AG10803 (cell line): ENCODE results near the gene LSM7.
"Not testable (repeated sequence)": the region's sequence is repeated elsewhere in the genome, so short reads cannot be mapped to it uniquely, and the experiment has no call there.

Experiments
- DNase-seq: peaks from one replicate; pipeline ENCODE4 v3.0.0; 2010; ENCODE audit warnings: low read depth
- H3K4me3 ChIP-seq: 2 replicates; pipeline ENCODE4 v1.5.1; 2011; ENCODE audit warnings: mild to moderate bottlenecking, low read length, control low read depth
- TF ChIP-seq, protein P1 (sequence below): conservative IDR thresholded peaks from 2 replicates; pipeline ENCODE4 v1.5.1; 2011; ENCODE audit warnings: mild to moderate bottlenecking, low read length, control low read depth, inconsistent platforms

The LSM7 gene

DNA sequence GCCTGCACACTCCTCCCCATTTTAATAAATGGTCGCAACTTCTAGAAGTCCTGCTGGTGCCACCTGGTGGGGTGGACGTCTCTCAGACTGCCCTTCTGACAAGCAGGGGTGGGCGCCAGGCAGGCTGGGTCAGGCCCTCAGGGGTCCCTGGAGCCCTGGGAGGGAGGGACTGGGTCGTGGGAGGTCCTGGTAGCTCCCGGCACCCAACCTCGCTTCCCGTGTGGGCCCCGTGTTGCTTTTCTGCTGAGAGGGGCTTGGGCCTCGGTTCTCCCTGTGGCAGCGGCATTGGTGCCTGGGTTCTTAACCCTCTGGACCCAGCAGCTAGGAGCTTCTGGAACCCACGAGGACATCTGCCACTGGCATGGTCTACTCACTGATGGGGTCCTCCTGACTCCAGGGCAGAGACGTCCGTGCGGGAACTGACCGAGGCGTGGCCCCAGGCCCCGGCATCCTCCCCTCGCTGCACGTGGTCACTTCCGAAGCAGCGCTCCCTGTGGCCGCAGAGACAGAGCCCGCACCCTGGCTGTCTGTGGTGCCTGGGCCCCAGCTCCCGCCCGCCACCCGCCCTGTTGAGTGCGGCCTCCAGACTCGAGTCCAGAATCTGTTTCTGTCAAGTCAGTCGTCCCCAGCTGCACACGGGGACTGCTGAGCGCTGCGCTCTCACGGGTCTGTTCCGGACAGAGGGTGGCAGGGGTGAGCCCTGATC lies 25.7 kb upstream of the LSM7 start:
- no peak overlapping the region for H3K4me3 ChIP-seq
- TF ChIP-seq, protein P1, sequence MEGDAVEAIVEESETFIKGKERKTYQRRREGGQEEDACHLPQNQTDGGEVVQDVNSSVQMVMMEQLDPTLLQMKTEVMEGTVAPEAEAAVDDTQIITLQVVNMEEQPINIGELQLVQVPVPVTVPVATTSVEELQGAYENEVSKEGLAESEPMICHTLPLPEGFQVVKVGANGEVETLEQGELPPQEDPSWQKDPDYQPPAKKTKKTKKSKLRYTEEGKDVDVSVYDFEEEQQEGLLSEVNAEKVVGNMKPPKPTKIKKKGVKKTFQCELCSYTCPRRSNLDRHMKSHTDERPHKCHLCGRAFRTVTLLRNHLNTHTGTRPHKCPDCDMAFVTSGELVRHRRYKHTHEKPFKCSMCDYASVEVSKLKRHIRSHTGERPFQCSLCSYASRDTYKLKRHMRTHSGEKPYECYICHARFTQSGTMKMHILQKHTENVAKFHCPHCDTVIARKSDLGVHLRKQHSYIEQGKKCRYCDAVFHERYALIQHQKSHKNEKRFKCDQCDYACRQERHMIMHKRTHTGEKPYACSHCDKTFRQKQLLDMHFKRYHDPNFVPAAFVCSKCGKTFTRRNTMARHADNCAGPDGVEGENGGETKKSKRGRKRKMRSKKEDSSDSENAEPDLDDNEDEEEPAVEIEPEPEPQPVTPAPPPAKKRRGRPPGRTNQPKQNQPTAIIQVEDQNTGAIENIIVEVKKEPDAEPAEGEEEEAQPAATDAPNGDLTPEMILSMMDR = no peak
- no peak for DNase-seq

DNA sequence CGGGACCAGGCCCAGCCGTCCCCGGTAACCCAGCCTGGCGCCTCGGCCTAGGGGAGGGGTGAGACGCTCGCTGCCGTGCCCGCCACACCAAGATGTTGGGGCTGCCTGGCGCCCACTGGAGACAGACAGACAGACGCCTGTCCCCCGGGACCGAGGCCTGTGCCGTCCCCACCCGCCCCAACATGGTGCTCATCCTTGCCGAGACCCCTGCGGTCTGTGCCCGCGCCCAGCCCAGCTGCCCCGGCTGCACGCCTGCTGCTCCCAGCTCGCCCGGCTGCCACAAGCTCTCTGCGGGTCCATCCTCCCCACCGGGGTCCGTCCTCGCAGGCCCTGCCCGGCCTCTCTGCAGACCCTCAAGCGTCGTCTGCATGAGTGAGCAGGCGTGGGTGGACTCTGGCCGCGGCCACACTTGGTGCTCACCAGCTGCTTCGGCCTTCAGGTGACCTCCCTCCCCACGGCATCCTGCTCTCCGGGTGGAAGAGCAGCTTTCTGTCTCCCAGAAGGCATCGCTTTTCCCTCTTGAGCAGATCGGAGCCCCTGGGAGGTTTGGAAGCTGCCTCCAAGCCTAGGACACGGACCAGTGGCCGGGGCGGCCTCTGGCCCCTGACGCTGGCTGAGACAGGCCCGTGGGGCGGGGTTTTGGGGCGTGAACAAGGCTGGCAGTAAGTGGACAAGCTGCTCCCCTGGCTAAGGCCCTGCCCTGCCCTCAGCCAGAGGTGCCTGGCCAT lies 24.9 kb upstream of the LSM7 start:
- no peak overlapping the region for H3K4me3 ChIP-seq
- TF ChIP-seq, protein P1 = no peak
- no peak for DNase-seq

DNA sequence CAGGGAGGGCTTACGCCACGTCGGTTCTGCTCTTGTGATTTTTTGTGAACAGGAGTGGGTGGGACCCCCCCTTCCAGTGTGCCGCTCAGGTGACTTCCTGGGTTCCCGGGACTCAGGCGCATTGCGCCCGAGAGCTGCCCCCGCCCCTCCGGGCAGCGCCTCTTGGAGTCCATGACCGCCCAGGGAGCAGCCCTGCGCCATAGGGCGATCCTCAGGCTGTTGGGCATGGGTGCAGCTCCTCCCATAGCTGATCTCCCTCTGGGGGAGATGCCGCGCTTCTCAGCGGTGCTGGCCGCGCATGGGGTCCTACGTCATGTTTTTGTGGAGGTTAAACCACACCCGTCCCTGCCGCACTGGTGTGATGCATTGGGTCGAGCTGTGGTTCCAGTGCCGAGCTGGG lies 23.7 kb upstream of the LSM7 start:
- TF ChIP-seq, protein P1 = no peak
- no peak for DNase-seq
- H3K4me3 ChIP-seq = no peak overlapping the region

DNA sequence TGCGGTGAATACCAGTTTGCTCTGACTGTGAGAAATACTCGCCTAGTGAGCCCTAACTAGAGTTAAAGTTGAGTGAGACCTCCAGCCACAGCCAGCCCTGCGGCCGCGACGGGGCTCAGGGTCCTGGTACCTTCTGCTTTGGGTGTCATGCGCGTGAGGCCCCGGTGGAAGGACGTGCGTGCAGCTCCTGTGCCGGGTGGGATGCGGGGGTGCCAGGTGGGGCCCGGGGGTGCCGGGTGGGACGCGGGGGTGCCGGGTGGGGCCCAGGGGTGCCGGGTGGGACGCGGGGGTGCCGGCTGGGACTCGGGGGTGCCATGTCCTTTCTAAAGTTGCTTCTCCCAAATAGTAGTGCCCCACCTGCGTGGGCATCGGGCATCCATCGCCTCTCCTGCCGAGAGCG lies 23.2 kb upstream of the LSM7 start:
- no peak overlapping the region for H3K4me3 ChIP-seq
- TF ChIP-seq, protein P1 = no peak
- DNase-seq = no peak

DNA sequence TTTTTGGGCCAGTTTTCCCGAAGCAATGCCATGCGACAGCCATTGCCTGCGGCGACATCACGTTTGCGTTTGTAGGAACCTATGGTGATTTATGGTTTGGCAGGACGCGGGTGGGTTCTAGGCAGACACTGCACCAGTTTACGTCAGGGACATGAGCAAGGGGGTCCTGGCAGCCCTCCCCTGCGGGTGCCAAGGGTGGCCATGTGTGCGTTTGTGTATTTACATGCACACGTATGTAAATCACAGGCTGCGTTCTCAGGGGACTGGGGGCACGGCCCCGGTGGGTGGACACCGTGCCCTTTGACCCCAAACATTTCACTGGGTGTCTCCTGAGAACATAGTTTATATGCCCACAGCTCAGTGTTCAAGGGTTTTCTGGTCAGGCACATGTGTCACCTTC lies 22.3 kb upstream of the LSM7 start:
- TF ChIP-seq, protein P1 = no peak
- no peak for DNase-seq
- H3K4me3 ChIP-seq = no peak overlapping the region

DNA sequence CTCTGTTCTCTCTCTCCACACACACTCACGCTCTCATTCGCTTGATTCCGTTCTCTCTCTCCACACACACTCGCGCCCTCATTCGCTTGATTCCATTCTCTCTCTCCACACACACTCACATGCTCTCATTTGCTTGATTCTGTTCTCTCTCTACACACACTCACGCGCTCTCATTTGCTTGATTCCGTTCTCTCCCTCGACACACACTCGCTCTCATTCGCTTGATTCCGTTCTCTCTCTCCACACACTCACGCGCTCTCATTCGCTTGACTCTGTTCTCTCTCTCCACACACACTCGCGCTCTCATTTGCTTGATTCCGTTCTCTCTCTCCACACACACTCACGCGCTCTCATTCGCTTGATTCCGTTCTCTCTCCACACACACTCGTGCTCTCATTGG lies 21.4 kb upstream of the LSM7 start:
- not testable (repeated sequence) for DNase-seq, H3K4me3 ChIP-seq

DNA sequence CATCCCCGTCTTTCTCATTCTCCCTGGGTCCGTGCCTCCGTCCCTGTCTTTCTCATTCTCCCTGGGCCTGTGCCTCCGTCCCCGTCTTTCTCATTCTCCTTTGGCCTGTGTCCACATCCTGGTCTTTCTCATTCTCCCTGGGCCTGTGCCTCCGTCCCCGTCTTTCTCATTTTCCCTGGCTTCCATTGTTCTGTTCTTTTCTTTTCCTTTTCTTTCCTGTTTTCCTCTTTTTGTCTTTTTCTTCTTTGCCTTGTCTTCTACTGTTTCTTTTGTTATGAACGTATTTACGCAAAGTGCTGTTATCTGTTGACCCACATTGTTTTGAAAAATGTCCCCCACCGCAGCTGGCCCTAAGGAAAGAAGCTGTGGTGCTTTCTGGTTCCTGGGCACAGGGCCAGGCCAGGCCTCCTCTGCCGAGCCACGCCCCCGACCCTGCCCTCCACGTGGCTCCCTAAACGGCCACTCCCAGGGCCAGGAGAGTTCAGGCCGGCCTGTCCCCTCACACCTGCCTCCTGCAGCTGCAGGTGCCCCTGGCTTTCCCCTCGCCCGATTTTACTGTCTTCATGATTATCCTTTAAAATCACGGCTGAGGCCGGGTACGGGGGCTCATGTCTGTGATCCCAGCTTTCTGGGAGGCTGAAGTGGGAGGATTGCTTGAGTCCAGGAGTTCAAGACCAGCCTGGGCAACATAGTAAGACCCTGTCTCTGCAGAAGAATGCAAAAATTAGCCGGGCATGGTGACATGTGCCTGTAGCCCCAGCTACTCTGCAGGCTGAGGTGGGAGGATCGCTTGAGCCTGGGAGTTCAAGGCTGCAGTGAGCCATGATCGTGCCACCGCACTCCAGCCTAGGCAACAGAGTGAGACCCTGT lies 17.6 kb upstream of the LSM7 start:
- TF ChIP-seq, protein P1 = no peak
- H3K4me3 ChIP-seq = no peak overlapping the region
- DNase-seq = no peak
